HG03439 (cell line): ENCODE results near the gene TBL1X.
A peak's percentile ranks its signal among the peaks of the same experiment; 100 is the strongest.

Experiments used
- ATAC-seq: cut with Tn5 transposase; IDR thresholded peaks from one replicate; pipeline ENCODE4 v1.9.1; 2021; ENCODE audit warnings: mild to moderate bottlenecking, moderate library complexity; ENCODE audit not compliant: unreplicated experiment

Gene TBL1X

DNA sequence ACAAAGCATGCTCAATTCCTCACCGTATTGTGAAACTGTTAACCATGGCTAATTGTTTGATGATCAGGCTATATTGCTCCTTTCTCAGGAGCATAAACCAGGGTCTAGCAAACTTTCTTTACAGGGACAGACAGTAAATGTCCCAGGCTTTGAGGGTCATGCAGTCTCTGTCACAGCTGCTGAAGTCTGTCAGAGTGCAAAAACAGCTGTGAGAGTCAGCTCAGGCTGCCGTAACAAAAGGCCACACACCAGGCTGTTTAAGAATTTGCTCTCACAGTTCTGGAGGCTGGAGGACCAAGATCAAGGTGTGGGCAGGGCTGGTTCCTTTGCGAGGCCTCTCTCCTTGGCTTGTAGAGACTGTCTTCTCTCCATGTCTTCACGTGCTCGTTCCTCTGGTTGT, 225.2 kb downstream of the TBL1X start:
- no peak for ATAC-seq

DNA sequence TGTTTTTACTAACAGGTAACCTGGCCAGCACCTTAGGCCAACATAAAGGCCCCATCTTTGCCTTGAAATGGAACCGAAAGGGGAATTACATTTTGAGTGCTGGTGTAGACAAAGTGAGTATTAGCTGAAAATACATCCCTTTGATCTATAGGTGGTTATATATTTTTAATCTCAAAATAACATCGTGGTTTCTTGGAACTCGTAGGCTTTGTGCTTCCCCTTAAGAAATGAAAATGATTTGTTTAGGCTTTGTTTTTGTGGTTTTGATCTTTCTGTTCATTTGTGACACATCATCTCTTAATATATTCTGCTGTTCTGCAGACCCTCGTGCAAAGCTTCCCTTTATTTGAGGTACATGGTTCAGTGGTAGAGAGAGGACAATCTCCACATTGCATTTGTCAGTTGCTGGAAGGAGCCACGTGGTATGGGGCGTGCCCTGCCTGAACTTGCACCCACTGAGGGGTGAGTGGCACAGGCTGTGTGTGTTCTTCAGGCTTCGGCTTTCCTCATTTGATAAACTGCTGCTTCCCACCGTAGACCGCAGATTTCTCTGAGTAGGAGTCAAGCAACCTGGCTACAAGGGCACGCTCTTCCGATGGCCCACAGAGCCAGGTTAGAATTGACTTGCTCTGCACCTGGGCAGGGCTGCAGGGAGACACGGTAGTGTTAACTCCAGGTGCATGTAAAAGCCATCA, 228.6 kb downstream of the TBL1X start:
- no peak for ATAC-seq

DNA sequence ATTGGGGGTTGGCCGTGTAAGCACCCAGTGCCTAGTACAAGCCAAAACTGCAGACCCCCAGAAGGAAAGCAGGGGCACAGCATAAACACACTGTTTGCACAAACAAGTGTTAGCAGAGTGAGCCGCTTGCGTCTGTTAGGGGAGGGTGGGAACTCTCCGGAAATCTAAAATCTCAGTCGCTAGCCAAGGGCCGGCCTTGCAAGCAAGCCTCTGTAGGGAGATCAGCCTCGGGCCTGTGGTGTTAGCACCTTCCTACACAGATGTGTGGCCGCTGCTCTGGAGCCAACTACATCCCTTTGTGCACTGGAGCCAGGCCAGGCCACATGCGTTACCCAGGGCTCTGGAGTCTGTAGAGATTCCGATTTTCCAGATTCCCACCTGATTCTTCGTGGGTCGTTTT, 233.7 kb downstream of the TBL1X start:
- no peak for ATAC-seq

- no peak for ATAC-seq
Measured at GRCh38 chrX:9700555-9700954, 235.7 kb downstream of the TBL1X start.

- ATAC-seq = no peak
Measured at GRCh38 chrX:9701790-9702189, 236.9 kb downstream of the TBL1X start.

DNA sequence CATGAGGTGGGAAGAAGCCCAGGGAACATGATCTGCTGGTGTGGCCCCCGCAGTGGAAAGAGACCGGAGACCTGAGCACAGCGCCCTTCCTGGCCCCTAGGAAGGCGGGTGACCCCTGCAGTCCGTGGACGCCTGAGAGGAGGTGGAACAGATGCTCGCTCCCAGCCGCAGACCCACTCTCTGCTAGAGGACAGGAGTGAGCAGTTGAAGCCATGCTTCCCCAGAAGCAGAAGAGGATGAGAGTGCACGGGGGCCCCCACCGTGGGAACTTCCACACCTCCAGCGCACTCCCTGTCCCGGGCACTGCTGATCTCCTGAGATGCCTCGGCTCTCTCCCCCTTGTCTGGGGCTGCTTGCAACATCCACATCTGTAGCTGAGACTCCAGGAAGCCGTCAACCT, 238.5 kb downstream of the TBL1X start:
- ATAC-seq = no peak

GRCh38 chrX:9704876-9705465, 240.1 kb downstream of the TBL1X start:
- no peak for ATAC-seq

DNA sequence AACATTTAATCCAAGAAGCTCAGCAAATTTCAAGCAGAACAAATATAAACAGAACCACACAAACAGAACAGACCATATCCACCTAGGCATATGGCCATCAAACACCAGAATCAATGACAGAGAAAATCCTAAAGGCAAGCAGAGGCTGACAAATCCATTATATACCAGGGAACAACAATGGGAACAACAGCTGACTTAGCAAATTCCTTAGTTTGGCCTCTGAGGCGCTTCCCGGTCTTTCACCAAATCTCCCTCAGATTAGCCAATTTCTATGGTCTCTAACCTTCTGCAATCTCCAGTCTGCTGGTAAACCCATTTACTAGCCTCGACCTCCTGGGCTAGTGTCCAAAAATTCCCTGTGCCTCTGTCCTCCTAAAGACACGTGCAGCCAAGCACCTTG, 241.6 kb downstream of the TBL1X start:
- ATAC-seq = no peak

DNA sequence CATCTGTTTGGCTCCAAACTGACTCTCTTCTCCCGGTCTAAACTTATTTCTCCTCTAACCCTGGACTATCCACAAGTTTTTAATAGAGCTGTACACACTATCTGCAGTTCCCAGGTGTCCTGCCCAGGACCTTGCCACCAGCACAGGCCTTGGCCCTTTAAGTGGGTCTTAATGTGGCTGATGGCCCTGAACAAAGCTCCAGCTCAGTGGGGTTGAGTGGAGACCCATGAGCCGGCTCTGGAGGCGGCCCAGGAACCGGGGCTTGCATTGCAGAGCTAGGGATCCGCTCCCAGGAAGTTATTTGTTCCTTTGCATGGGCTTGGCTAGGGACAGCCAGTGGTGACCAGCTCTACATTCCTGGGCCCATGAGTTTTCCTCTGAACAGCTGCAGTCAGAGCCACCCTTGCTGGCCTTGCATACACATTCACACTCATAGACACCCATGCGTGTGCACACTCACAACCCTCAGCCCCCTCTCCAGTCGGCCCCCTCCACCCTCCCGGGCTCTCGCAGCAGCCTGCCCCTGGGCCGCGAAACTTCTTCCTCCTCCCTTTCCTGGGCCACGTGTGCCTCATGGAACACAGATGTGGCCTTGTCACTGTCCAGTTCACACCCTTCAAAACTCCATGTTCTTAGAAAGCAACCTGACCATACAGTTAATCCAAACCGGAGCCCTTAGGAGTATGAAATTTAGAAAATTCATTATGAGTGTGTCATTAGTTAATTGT, 242.6 kb downstream of the TBL1X start:
- ATAC-seq = no peak

DNA sequence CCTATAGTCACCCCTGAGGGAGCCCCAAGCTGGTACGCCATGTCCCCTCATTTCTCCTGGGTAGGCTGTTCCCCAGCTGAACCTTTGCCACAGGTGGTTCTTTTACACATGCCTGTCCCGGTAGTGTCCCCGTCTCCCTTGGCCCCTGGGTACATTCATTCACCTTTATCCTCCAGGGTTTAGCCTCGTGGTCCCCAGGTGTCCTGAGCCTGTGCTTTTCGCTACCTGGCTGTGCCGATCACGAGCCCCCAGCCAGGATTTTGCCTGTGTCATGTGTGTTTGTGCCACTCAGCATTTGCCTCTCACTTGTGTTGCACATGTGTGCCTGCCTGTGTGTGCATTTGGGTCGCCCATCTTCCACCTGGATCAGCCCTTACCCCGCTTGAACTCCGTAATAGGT, 243.2 kb downstream of the TBL1X start:
- ATAC-seq = no peak

DNA sequence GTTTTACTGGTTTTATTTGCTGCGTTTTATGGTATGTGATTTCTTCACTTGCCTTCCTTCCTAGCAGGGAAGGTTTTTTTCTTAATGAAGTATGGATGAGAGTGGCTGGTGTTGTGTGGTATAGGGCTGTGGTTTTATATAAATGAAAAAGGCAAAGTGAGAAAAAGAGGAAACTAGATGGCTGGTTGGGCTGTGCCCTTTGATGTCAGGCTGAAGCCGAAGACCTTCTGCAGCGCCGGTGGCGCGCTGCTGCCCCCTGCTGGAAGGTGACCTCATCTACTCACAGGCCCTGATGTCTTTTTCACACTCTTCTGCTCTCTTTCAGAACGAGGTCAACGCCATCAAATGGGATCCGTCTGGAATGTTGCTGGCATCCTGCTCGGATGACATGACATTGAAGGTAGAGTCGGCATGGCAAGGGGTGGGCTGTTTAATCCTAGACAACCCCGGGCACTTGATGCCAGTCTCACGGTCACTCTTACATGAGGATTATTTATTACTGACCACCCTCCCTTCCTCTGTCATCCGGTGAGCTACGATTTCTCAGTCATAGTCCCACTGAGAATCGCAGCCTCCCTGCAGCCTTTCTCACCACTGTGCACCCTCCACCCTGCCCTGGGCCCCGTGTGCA, 244.2 kb downstream of the TBL1X start:
- peak; percentile 69 for ATAC-seq

- peak; percentile 55 for ATAC-seq
Measured at GRCh38 chrX:9710332-9710731, 245.5 kb downstream of the TBL1X start.

- no peak for ATAC-seq
Measured at GRCh38 chrX:9717376-9717775, 252.5 kb downstream of the TBL1X start.

GRCh38 chrX:9724711-9725110, 259.9 kb downstream of the TBL1X start:
- ATAC-seq = no peak

DNA sequence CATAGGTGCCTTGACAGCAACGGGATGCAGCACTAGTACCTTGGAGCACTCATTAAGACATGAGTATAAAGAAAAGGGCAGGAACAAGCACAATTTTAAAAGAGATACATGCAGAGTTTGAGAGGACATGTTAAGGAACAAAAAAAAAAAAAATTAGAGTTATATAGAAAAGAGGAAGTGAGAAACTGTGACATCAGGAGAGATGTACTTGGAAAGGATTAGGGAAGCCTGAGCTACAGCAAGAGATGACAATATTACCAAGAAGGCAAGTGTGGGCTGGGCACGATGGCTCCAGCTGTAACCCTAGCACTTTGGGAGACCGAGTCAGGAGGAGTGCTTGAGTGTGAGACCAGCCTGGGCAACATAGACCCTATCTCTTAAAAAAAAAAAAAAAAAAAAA, 263.4 kb downstream of the TBL1X start:
- ATAC-seq = no peak

GRCh38 chrX:9729171-9729885, 264.5 kb downstream of the TBL1X start:
- ATAC-seq = no peak

DNA sequence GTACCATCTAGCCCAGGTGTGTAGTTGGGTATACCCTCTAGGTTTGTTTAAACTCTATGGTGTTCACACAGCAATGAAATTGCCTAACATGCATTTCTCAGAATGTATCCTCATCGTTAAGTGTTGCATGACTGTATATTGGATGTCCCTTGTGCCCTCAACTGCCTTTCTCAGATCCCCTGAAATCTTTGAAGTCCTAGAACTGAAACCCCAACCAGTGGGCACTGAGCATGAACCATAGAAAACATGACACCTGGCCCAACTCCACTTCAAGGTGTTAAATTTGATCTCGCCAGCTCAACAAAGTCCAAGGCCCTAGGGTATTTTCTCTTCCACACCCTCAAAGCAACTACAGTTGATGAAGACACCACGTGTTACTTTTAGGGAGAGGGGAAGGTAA, 265.2 kb downstream of the TBL1X start:
- ATAC-seq = no peak

GRCh38 chrX:9730752-9731151, 265.9 kb downstream of the TBL1X start:
- no peak for ATAC-seq

GRCh38 chrX:9737363-9737762, 272.5 kb downstream of the TBL1X start:
- no peak for ATAC-seq

DNA sequence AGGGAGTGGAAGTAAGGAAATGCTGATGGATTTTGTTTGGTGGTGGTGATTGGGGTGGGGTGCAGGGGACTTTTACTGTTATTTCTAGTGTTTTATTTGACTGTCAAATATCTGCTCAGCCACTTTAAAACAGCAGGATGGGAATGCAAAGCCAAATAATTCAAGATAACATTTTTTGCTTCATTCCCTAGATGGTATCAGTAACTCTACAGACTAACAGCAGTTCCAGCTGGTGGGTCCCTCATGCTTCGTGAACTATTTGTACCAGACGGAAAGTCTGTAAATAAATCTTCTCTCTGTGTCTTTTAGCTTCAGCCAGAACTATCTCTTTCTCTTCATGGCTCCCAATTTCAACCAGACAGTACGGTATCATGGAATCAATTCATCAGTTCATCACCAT, 273.3 kb downstream of the TBL1X start:
- no peak for ATAC-seq

DNA sequence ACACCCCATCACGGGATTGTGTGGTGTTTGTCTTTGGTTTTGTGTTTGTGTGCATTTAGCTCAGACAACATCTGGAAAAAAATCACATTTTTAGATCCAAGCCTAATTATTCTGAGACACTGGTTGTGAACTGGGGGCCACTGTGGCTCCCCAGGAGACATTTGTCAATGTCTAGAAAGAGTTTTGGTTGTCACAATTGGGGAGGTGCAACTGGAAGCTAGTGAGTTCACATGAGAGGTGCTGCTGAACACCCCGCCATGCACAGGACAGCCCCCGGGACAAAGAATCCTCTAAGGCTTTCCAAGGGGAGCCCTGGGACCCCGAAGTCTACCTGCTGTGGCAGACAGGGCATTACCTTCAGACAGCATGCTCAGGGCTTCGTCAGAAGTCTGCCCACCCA, 274.3 kb downstream of the TBL1X start:
- no peak for ATAC-seq
